ENCODE measurements around the gene MIPEP. TPM values are rescaled to one million over a fixed set of nuclear protein-coding genes. Genes with fewer than 3 reads are reported as not detected.

Gene MIPEP
- polyA plus RNA-seq, 6 donors from 2014 or later = 5.1 to 27.3 (median 22.4) TPM

Other genes with a start within 250 kb of the MIPEP start
- 1 to 10 TPM in 1 of 6 donors, under 1 TPM in 1, not detected in 4; 0.36 to 2.1 TPM for gene C1QTNF9B, start 8.1 kb upstream of the MIPEP start, polyA plus RNA-seq (ENCODE audit: low read depth in 6 of 6)